GM12878 (cell line): ENCODE measurements around the gene CCDC34.

Experiments
- ZNF274 ChIP-seq: IDR thresholded peaks from one replicate; pipeline ENCODE4 v1.8.0; 2011; ENCODE audit not compliant: insufficient read length, insufficient read depth
- TF ChIP-seq, protein P1 (sequence below), 3 experiments: IDR thresholded peaks in 2 of 3; conservative IDR thresholded peaks in 1 of 3; 2 replicates each; pipeline ENCODE4 v1.5.1; 2011; ENCODE audit warnings: low read depth in 3 of 3, low read length in 3 of 3, mild to moderate bottlenecking in 3 of 3, control low read depth in 2 of 3, moderate library complexity in 2 of 3, inconsistent platforms in 1 of 3, mixed read lengths in 1 of 3; ENCODE audit not compliant: control insufficient read depth in 2 of 3, insufficient read depth in 1 of 3; ENCODE audit errors: extremely low read depth in 1 of 3
- TF ChIP-seq, protein P2 (sequence below): IDR thresholded peaks from 2 replicates; pipeline ENCODE4 v1.6.1; 2012; ENCODE audit warnings: low read depth, low read length, improper control_type of control experiment
- TF ChIP-seq, protein P3 (sequence below): fragments of 450-650 bp; IDR thresholded peaks from 2 replicates; pipeline ENCODE4 v1.6.1; 2017; ENCODE audit warnings: mild to moderate bottlenecking

DNA sequence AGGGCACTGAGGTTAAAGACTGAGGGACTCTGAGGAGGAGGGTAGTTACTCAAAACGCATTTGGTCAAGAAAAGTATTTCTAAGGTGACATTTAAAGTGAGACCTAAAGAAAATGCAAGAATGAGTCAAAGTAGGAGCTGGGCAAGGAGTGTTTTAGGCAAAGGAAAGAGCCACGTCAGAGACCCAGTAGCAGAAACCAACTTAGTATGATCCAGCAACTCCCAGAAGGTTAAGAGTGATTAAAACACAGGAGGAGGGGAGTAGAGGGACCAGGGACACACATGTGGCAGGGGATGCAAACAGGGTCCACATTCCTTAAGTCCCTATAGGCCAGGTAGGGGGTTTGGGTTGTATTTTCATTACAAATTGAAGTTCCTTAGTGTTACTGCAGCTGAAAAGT lies 24.3 kb upstream of the CCDC34 start:
- TF ChIP-seq, protein P1, sequence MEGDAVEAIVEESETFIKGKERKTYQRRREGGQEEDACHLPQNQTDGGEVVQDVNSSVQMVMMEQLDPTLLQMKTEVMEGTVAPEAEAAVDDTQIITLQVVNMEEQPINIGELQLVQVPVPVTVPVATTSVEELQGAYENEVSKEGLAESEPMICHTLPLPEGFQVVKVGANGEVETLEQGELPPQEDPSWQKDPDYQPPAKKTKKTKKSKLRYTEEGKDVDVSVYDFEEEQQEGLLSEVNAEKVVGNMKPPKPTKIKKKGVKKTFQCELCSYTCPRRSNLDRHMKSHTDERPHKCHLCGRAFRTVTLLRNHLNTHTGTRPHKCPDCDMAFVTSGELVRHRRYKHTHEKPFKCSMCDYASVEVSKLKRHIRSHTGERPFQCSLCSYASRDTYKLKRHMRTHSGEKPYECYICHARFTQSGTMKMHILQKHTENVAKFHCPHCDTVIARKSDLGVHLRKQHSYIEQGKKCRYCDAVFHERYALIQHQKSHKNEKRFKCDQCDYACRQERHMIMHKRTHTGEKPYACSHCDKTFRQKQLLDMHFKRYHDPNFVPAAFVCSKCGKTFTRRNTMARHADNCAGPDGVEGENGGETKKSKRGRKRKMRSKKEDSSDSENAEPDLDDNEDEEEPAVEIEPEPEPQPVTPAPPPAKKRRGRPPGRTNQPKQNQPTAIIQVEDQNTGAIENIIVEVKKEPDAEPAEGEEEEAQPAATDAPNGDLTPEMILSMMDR (IDR thresholded peaks at IDR 0.05 in 2 of 3, conservative IDR thresholded peaks at IDR 0.05 in 1 of 3; ENCODE audit: control insufficient read depth in 2 of 3, extremely low read depth in 1 of 3, insufficient read depth in 1 of 3, low read depth in 3 of 3, low read length in 3 of 3) = no peak
- TF ChIP-seq, protein P2, sequence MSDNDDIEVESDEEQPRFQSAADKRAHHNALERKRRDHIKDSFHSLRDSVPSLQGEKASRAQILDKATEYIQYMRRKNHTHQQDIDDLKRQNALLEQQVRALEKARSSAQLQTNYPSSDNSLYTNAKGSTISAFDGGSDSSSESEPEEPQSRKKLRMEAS = no peak
- TF ChIP-seq, protein P3, sequence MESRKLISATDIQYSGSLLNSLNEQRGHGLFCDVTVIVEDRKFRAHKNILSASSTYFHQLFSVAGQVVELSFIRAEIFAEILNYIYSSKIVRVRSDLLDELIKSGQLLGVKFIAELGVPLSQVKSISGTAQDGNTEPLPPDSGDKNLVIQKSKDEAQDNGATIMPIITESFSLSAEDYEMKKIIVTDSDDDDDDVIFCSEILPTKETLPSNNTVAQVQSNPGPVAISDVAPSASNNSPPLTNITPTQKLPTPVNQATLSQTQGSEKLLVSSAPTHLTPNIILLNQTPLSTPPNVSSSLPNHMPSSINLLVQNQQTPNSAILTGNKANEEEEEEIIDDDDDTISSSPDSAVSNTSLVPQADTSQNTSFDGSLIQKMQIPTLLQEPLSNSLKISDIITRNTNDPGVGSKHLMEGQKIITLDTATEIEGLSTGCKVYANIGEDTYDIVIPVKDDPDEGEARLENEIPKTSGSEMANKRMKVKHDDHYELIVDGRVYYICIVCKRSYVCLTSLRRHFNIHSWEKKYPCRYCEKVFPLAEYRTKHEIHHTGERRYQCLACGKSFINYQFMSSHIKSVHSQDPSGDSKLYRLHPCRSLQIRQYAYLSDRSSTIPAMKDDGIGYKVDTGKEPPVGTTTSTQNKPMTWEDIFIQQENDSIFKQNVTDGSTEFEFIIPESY = no peak
- TF ChIP-seq ZNF274 = no peak
